Superior temporal gyrus (tissue), 1 donor: Measurements from ENCODE around the gene HBQ1.
"Not testable (repeated sequence)": the region's sequence is repeated elsewhere in the genome, so short reads cannot be mapped to it uniquely, and the experiment has no call there.

Experiments
- DNase-seq: peaks from one replicate; pipeline ENCODE4 v3.0.0-alpha.2; 2016; ENCODE audit errors: extremely low spot score

Gene HBQ1

DNA sequence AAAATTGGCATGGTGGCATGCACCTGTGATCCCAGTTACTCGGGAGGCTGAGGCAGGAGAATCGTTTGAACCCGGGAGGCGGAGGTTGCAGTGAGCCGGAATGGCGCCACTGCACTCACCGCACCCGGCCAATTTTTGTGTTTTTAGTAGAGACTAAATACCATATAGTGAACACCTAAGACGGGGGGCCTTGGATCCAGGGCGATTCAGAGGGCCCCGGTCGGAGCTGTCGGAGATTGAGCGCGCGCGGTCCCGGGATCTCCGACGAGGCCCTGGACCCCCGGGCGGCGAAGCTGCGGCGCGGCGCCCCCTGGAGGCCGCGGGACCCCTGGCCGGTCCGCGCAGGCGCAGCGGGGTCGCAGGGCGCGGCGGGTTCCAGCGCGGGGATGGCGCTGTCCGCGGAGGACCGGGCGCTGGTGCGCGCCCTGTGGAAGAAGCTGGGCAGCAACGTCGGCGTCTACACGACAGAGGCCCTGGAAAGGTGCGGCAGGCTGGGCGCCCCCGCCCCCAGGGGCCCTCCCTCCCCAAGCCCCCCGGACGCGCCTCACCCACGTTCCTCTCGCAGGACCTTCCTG, at the start of gene HBQ1:
Gene HBQ1 (plus strand): TSS at position 359 of the 575 bp plus-strand sequence. CDS start 28 bp downstream, at position 387.
- no peak for DNase-seq

DNA sequence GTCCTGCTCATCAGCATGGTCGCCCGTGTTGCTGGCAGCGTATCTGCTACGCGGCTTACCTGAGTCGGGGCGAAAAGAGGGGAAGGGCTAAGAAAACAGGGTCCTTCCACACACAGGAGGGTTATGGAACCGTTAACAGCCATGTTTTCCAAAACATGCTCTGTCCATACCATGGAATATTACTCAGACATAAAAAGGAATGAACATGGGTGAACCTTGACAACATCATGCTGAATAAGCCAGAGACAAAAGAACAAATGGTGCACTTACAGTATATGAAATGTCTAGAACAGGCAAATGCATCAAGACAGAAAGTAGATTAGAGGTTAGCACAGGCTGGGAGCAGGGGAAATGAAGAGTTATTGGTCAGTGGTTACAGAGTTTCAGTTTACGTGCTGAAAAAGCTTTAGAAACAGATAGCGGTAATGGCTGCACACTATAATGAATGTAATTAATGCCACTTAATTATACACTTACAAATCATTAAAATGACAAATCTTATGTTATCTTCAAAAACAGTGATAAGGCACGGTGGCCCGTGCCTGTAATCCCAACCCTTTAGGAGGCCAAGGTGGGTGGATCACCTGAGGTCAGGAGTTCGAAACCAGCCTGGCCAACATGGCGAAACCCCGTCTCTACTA, 49.6 kb upstream of the HBQ1 start:
- no peak for DNase-seq

DNA sequence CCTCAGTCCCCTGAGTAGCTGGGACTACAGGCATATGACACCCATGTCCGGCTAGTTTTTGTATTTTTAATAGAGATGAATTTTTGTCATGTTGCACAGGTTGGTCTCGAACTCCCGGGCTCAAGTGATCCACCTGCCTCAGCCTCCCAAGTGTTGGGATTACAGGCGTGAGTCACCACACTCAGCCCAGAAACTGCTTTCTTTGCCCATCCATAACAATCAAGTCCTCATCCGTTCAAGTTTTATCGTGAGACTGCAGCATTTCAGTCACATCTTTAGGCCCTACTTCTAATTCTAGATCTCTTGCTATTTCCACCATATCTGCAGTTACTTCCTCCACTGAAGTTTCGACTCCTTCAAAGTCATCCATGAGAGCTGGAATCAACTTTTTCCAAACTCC, 48.1 kb upstream of the HBQ1 start:
- DNase-seq: no peak

DNA sequence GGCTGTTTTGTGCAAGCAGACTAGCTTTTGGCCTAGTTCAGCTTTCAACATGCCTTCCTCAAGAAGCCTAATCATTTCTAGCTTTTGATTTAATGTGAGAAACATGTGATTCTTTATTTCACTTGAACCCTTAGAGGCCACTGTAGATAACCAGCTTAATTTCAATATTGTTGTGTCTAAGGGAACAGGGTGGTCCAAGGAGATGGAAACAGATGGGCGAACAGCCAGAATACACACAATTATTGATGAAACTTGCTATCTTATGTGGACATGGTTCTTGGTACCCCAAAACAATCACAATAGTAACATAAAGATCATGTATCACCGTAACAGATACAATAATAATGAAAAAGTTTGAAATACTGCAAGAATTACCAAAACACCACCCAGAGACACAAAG, 46.5 kb upstream of the HBQ1 start:
- DNase-seq: no peak

DNA sequence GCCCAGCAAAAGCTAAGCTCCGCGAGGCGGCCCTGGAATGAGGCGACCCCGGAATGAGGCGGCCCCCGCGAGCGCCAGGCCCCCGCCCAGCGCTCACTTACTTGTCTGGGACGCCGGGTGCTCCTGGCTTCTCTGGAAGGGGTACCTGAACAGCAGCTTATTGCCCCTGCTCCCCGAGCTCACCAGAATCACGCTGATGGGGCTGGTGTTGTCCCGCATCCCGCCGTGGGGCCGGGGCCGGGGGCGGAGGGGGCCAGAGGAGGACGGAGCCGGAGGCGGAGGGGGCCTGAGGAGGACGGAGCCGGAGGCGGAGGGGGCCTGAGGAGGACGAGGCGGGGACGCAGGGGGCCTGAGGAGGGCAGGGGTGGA, 42.2 kb upstream of the HBQ1 start:
- no peak for DNase-seq

DNA sequence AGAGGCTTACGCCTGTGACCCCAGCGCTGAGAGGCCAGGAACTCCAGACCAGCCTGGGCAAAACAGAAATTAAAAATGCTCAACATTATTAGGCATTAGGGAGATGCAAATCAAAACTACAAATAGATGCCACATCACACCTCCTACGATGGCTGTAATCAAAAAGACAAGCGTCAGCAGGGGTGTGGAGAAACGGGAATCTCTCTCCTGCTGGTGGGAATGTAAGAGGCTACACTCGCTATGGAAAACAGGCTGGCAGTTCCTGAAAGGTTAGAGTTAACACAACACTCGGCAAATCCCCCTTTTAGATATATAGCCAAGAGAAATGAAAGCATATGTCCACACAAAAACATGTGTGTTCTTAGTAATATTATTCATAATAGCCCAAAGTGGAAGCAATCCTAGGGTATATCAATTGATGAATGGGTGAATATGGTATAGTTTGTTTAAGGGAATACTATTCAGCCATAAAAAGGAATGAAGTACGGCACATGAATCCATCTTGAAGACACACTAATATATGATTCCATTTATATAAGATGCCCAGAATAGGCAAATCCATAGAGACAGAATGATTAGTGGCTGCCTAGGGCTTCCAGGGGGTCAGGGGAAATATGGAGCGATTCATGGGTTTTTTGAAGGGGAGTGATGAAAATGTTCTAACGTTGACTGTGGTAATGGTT, 39.9 kb upstream of the HBQ1 start:
- no peak for DNase-seq

DNA sequence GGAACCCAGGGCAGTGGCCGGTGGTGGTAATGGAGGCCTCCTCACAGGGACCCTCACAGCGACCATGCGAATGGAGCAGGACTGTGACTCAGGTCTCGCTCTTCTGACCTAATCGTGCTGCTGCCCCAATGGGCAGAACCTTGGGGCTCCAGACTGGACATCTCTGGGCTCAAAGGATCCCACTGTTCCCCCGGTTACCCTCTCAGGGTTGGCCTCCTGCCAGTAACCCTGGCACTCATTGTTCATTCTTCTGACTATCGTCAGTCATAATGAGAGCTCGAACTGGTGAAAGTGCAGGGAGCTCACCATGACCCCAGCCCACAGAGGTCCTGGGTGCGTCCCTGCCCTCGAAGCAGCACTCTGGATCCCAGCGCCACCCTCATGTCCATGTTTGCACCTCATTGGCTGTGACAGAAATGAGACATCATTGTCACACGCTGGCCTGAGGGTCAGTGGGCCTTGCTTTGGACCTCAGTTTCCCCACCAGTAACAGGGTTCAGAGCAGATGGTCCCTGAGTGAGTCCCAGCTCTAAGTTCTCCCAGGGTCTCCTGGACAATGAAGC, 37.8 kb upstream of the HBQ1 start:
- peak; percentile 37 for DNase-seq

DNA sequence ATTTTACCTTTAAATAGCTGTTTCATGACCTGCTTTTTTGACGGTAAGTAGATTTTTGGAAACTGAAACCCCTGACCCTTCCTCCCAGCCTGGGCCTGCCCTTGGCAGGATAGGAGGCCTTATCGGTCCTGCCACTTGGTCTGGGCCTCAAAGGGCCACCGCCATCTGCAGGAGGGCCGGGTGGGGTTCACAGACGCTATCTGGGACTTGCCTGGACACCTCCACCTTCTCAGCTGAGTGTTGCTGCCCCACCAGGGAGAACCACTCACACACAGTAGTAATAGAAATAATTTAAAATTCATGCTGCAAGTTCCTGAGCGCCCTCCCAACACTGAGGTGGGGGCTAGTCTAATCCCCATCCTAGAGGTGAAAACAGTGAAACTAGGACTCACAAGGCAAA, 37.2 kb upstream of the HBQ1 start:
- no peak for DNase-seq

DNA sequence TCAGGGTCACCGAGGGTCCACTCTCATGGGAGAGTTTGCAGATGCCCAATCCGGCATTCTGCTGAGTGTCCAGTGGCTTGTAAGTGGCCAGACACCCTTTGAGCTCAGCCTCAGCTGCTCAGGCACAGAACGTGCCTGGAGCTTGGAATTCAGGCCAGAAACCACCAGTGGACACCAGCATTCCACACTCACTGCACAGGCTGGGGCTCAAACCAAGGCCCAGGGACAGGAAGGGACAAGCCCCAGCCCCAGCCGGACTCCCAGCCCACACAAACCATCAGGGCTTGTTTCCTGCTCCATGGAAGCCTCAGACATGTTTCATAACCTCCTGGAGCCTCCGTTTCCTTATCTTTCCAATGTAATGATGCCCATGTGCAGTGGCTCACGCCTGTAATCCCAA, 36.8 kb upstream of the HBQ1 start:
- DNase-seq: no peak

DNA sequence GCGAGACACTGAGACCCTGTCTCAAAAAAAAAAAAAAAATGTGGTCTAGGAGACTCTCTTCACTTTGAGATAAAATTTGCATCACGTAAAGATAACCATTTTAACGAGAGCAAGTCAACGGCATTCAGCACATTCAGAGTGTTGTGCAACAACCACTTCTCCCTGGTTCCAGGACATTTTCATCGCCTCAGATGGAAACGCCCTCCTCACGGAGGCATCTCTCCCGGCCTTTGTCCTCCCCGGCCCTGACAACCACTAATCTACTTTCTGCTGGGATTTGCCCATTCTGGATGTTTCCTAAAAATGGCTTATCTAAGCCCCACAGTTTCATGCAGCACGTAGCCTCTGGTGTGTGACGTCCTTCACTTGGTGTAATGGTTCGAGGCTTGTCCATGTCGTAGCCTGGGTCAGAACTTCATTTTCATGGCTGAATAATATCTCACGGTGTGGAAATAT, 35.4 kb upstream of the HBQ1 start:
- DNase-seq: no peak

DNA sequence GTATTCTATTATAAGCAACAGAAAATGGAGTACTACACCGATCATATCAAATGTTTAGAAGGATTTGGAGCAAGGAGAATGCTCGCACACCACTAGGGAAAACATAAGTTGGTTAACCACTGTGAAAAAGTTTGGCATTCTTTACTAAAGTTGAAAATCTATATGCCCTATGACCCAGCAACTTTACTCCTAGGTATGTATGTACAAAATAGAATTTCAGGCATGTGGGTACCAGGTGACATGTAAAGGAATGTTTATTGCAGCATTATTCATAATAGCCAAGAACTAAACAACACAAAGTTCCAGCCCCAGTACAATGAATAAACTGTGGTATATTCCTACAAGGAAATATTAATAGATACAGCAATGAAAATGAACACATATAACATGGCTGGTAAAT, 33.6 kb upstream of the HBQ1 start:
- no peak for DNase-seq

DNA sequence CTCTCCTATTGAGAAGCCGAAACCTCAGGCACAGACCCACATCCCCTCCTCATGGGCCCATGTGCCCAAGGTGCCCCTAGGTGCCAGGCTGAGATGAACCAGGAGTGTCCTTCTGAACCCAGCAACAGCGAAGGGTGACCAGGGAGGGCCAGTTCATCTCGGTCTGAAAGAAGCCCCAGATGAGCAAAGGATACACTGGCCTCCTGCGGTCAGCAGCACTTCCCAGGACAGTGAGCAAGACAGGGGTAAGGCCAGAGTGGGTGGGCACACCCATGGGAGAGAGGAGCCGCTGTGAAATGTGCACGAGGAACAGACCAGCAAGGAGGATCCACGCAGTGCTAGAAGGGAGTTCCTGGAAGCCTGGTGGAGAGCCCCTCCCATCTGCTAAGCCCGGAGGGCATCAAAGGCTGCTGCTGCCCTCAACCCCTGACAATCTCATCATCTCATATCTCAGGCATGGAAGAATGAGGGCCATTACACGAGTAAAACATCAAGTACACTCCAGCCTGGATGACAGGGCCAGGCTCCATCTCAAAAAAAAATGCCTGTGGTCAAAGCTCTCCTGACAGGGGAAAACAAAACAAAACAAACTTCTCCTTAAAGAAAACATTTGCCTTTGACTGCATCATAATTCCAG, 31.1 kb upstream of the HBQ1 start:
- DNase-seq: no peak

DNA sequence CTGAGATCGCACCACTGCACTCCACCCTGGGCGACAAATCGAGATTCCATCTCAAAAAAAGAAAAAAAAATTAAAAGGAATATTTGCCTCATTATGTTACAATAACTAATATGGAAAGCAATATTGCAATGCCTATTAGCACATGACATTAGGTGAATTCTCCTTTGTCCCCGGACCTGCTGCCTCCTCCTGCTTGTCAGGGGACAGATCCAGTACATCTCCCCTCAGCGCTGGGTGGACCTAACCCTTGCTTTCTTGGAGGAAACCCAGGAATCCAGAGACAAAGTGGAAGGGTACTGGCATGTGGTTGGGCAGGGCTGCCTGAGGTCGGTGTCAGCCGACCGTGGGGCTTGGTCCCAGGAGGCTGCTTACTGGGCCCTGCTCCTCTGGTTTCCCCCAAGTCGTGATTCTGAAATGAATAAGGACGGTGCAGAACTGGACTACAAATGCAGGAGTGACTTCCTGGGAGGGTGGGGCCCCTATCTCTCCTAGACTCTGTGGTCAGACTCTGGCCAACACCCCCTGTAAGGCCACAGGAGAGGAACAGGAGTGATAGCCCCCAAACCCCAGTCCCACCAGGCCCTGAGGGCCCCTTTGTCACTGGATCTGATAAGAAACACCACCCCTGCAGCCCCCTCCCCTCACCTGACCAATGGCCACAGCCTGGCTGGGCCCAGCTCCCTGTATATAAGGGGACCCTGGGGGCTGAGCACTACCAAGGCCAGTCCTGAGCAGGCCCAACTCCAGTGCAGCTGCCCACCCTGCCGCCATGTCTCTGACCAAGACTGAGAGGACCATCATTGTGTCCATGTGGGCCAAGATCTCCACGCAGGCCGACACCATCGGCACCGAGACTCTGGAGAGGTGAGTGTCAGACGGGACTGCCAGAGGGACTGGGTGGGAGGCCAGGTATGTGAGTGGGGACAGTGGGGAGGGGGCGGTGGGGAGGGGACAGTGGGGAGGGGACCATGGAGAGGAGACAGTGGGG, 27.8 kb upstream of the HBQ1 start, which contains the start of gene HBZ:
Gene HBZ (plus strand): TSS at position 504 of the 988 bp plus-strand sequence. CDS start 266 bp downstream, at position 770.
- DNase-seq: no peak

DNA sequence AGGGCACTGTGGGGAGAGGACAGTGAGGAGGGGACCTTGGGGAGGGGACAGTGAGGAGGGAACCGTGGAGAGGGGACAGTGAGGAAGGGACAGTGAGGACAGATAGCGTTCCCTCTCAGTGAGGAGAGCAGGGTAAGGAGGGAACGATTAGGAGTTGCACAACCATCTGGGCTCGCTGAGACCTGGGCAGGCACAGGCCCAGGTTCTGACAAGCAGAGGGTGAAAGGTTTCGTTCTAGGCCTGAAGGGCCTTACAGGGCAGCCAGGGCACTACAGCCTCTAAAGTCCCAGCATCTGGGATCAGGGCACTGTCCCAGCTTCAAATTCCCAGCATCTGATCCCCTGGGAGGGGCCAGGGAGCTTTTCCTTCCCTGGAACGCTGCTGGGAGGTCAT, 27.1 kb upstream of the HBQ1 start:
- not testable (repeated sequence) for DNase-seq

DNA sequence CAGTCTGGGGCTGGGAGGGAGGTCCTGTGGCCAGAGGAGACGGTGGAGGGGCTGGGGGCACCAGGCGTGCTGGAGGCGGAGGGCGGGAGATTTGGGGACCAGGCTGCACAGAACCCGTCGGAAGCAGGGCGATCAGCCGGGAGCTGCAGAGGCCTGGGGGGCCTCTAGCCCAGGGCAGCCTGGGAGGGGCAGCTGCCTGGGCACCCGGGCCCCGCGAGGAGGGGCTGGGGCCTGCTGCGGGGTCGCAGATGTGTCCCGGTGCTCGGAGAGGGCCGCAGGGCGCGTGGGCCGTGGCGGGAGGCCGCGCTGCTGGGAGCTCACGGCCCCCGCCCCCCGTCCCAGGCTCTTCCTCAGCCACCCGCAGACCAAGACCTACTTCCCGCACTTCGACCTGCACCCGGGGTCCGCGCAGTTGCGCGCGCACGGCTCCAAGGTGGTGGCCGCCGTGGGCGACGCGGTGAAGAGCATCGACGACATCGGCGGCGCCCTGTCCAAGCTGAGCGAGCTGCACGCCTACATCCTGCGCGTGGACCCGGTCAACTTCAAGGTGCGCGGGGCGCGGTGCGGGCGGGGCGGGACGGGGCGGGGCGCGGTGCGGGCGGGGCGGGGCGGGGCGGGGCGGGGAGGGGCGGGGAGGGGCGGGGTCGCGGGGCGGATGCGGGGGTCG, 26.6 kb upstream of the HBQ1 start:
- DNase-seq: not testable (repeated sequence)

DNA sequence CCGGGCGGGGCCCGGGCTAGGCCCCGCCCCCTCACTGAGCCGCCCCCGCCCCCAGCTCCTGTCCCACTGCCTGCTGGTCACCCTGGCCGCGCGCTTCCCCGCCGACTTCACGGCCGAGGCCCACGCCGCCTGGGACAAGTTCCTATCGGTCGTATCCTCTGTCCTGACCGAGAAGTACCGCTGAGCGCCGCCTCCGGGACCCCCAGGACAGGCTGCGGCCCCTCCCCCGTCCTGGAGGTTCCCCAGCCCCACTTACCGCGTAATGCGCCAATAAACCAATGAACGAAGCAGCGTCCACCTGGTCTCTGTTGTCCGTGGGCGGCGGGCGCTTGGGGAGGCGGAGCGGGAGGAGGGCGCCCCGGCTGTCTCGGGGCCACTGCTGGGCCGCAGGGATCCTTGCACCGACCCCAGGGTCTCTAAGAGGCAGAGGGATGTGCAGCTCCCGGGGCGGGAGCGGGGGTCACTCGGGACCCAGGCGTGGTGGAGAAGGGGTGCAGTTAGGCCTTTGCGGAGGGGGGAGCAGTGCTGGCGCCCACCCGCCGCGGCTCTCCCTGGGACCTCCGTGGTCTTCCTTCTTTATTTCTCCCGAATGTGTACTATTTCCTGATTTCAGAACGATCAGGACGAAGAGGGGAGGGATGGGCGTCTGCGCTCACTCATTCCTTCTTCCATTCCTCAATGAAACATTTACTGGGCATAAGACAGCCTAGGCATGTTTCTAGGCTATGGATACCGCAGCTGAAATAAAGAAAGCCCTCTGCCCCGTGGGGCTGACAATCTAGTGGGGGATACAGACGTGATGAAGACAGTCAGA, 25.8 kb upstream of the HBQ1 start:
- no peak for DNase-seq

DNA sequence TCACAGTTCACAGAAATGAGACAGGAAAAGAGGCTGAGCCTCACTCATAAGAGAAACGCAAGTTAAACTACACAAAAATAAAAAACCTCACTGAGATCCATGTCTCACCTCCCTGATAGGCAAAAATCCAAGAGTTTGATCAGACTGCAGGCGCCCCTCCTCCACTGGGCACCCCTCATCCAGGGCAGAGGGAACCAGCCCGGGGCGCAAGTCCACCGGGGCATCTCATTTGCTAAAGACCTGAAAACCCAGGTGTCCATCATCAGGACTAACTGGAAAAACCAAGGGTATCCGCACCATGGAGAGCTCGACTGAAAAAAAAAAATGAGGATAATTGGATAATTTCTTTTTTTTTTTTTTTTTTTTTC, 25.2 kb upstream of the HBQ1 start:
- no peak for DNase-seq

DNA sequence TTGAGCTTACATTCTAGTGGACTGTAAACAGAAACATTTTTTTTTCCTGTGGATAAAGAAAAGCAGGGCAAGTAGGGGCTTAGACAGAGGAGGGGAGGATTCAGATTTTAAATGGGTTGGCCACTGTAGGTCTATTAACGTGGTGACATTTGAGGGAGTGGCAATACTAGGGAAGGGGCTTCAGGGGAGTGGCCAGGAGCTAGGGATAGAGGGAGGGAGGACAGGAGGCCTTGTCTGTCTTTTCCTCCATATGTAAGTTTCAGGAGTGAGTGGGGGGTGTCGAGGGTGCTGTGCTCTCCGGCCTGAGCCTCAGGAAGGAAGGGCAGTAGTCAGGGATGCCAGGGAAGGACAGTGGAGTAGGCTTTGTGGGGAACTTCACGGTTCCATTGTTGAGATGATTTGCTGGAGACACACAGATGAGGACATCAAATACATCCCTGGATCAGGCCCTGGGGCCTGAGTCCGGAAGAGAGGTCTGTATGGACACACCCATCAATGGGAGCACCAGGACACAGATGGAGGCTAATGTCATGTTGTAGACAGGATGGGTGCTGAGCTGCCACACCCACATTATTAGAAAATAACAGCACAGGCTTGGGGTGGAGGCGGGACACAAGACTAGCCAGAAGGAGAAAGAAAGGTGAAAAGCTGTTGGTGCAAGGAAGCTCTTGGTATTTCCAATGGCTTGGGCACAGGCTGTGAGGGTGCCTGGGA, 21.0 kb upstream of the HBQ1 start:
- DNase-seq: no peak

DNA sequence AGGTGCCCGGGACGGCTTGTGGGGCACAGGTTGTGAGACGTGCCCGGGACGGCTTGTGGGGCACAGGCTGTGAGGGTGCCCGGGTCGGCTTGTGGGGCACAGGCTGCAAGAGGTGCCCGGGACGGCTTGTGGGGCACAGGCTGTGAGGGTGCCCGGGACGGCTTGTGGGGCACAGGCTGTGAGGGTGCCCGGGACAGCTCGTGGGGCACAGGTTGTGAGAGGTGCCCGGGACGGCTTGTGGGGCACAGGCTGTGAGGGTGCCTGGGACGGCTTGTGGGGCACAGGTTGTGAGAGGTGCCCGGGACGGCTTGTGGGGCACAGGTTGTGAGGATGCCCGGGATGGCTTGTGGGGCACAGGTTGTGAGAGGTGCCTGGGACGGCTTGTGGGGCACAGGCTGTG, 20.0 kb upstream of the HBQ1 start:
- not testable (repeated sequence) for DNase-seq
